ENCODE measurements around the gene FOXP1.

GRCh38 chr3:71168880-71169411, 414.6 kb downstream of the FOXP1 start:
- no peak for TF ChIP-seq EP300 (IDR thresholded peaks at IDR 0.05)
- no peak for TF ChIP-seq POLR2A (IDR thresholded peaks at IDR 0.05)
